SK-N-SH treated with all-trans-retinoic acid at 6 μM for 48 hours (cell line): ENCODE results near the gene LYRM4.

Experiments used
- ATAC-seq: fragments of 200-7000 bp; cut with Tn5 transposase; 3 replicates; pipeline ENCODE4 v1.9.1; 2020; ENCODE audit warnings: mild to moderate bottlenecking, moderate library complexity
- ARNTL ChIP-seq: fragments of 450-650 bp; formaldehyde crosslinking; IDR thresholded peaks from 2 replicates; pipeline ENCODE4 v1.5.0; 2020; ENCODE audit warnings: low read depth, mild to moderate bottlenecking, moderate library complexity, borderline replicate concordance
- BACH2 ChIP-seq: fragments of 250-450 bp; sonication (Bioruptor Pico); IDR thresholded peaks from 2 replicates; pipeline ENCODE4 v1.9.0; 2021; ENCODE audit warnings: mild to moderate bottlenecking, borderline replicate concordance
- CREB5 ChIP-seq: fragments of 250-450 bp; sonication (Bioruptor Pico); IDR thresholded peaks from 2 replicates; pipeline ENCODE4 v1.5.1; 2020; ENCODE audit warnings: low read depth, mild to moderate bottlenecking, moderate library complexity
- CSDC2 ChIP-seq: fragments of 250-450 bp; sonication (Bioruptor Pico); IDR thresholded peaks from 2 replicates; pipeline ENCODE4 v1.5.0; 2020; ENCODE audit warnings: mild to moderate bottlenecking, moderate library complexity
- CSRNP3 ChIP-seq: fragments of 250-450 bp; sonication (Bioruptor Pico); IDR thresholded peaks from 2 replicates; pipeline ENCODE4 v1.5.1; 2021; ENCODE audit warnings: mild to moderate bottlenecking, moderate library complexity
- GLIS3 ChIP-seq: fragments of 250-450 bp; sonication (Bioruptor Pico); IDR thresholded peaks from 2 replicates; pipeline ENCODE4 v1.5.0; 2020; ENCODE audit warnings: mild to moderate bottlenecking, moderate library complexity
- ISL1 ChIP-seq: fragments of 250-450 bp; sonication (Bioruptor Pico); IDR thresholded peaks from 2 replicates; pipeline ENCODE4 v2.1.2; 2022; ENCODE audit warnings: mild to moderate bottlenecking, moderate library complexity
- OSR1 ChIP-seq: fragments of 250-450 bp; sonication (Bioruptor Pico); IDR thresholded peaks from 2 replicates; pipeline ENCODE4 v1.8.0; 2022; ENCODE audit warnings: moderate library complexity, mild to moderate bottlenecking, inconsistent platforms
- POU6F1 ChIP-seq: fragments of 250-450 bp; sonication (Bioruptor Pico); IDR thresholded peaks from 2 replicates; pipeline ENCODE4 v1.8.0; 2021; ENCODE audit warnings: low read depth, mild to moderate bottlenecking, moderate library complexity, borderline replicate concordance
- PPARA ChIP-seq: fragments of 250-450 bp; sonication (Bioruptor Pico); IDR thresholded peaks from 2 replicates; pipeline ENCODE4 v1.5.0; 2020; ENCODE audit warnings: mild to moderate bottlenecking, borderline replicate concordance
- RARB ChIP-seq: fragments of 250-450 bp; sonication (Bioruptor Pico); IDR thresholded peaks from 2 replicates; pipeline ENCODE4 v1.8.0; 2021; ENCODE audit warnings: mild to moderate bottlenecking, moderate library complexity
- SNAI2 ChIP-seq: fragments of 250-450 bp; sonication (Bioruptor Pico); IDR thresholded peaks from 2 replicates; pipeline ENCODE4 v1.5.0; 2020; ENCODE audit warnings: mild to moderate bottlenecking, moderate library complexity
- TOX ChIP-seq: fragments of 250-450 bp; sonication (Bioruptor Pico); IDR thresholded peaks from 2 replicates; pipeline ENCODE4 v1.8.0; 2021; ENCODE audit warnings: mild to moderate bottlenecking, moderate library complexity, borderline replicate concordance
- TSHZ2 ChIP-seq: fragments of 250-450 bp; sonication (Bioruptor Pico); IDR thresholded peaks from 2 replicates; pipeline ENCODE4 v1.5.0; 2020; ENCODE audit warnings: mild to moderate bottlenecking, moderate library complexity
- ZC3H10 ChIP-seq: fragments of 250-450 bp; sonication (Bioruptor Pico); IDR thresholded peaks from 2 replicates; pipeline ENCODE4 v1.5.1; 2021; ENCODE audit warnings: mild to moderate bottlenecking, moderate library complexity
- ZFP3 ChIP-seq: fragments of 250-450 bp; sonication (Bioruptor Pico); IDR thresholded peaks from 2 replicates; pipeline ENCODE4 v1.5.0; 2020; ENCODE audit warnings: mild to moderate bottlenecking, moderate library complexity
- ZFP30 ChIP-seq: fragments of 450-650 bp; formaldehyde crosslinking; IDR thresholded peaks from 2 replicates; pipeline ENCODE4 v1.5.0; 2022; ENCODE audit warnings: mild to moderate bottlenecking, moderate library complexity
- ZNF70 ChIP-seq: fragments of 450-650 bp; formaldehyde crosslinking; IDR thresholded peaks from 2 replicates; pipeline ENCODE4 v1.5.0; 2020; ENCODE audit warnings: mild to moderate bottlenecking, moderate library complexity
- ZNF8 ChIP-seq: fragments of 450-650 bp; formaldehyde crosslinking; IDR thresholded peaks from 2 replicates; pipeline ENCODE4 v1.5.0; 2020; ENCODE audit warnings: mild to moderate bottlenecking, moderate library complexity

Gene LYRM4

GRCh38 chr6:5276581-5276980, 15.8 kb upstream of the LYRM4 start:
- ATAC-seq, result no peak
- TF ChIP-seq GLIS3 (CRISPR knock-in tag) (no peak), TOX (CRISPR knock-in tag) (no peak)

- ATAC-seq, result no peak
- no peak for TF ChIP-seq ZNF8 (CRISPR knock-in tag)
- no peak for TF ChIP-seq ZNF70 (CRISPR knock-in tag)
- no peak for TF ChIP-seq GLIS3 (CRISPR knock-in tag)
- no peak for TF ChIP-seq BACH2
- TF ChIP-seq ISL1 (CRISPR knock-in tag), result no peak
- no peak for TF ChIP-seq CSDC2
- no peak for TF ChIP-seq RARB (CRISPR knock-in tag)
- no peak for TF ChIP-seq POU6F1 (CRISPR knock-in tag)
- TF ChIP-seq ARNTL (CRISPR knock-in tag), result no peak
- no peak for TF ChIP-seq ZC3H10 (CRISPR knock-in tag)
- TF ChIP-seq PPARA (CRISPR knock-in tag), result no peak
- no peak for TF ChIP-seq ZFP3
- TF ChIP-seq CREB5 (CRISPR knock-in tag), result no peak
- TF ChIP-seq OSR1, result no peak
- TF ChIP-seq ZFP30 (CRISPR knock-in tag), result no peak
- TF ChIP-seq CSRNP3 (CRISPR knock-in tag), result no peak
- no peak for TF ChIP-seq SNAI2 (CRISPR knock-in tag)
- TF ChIP-seq, all 23 proteins: peak for 0
Observed at GRCh38 chr6:5275497-5275896, 14.7 kb upstream of the LYRM4 start.

GRCh38 chr6:5274231-5274630, 13.5 kb upstream of the LYRM4 start:
- TF ChIP-seq TSHZ2 (CRISPR knock-in tag), result no peak
- TF ChIP-seq TOX (CRISPR knock-in tag), result no peak
- no peak for TF ChIP-seq CSRNP3 (CRISPR knock-in tag)
- TF ChIP-seq GLIS3 (CRISPR knock-in tag), result no peak
- TF ChIP-seq ZFP3, result no peak
- TF ChIP-seq, all 23 proteins: peak for 0

GRCh38 chr6:5271926-5272325, 11.2 kb upstream of the LYRM4 start:
- TF ChIP-seq PPARA (CRISPR knock-in tag), result no peak
- ATAC-seq, result no peak

More at GRCh38 chr6:5274231-5274630, 13.5 kb upstream of the LYRM4 start:
- ATAC-seq, result no peak
